Ascending aorta (tissue), 2 donors: ENCODE measurements around the gene FLT4. TPM values are rescaled to one million over a fixed set of nuclear protein-coding genes. Genes with fewer than 3 reads are reported as not detected.
"Not testable (repeated sequence)": the region's sequence is repeated elsewhere in the genome, so short reads cannot be mapped to it uniquely, and the experiment has no call there.

Experiments used
- DNase-seq, 2 donors: peaks; one replicate each; pipeline ENCODE4 v3.0.0-alpha.2; 2019; ENCODE audit warnings: low spot score in 2 of 2
- H3K27ac ChIP-seq, 2 donors: fragments of 200-600 bp; sonication (generic); one replicate each; pipeline ENCODE4 v1.5.1; 2016 to 2017; ENCODE audit warnings: mild to moderate bottlenecking in 1 of 2
- H3K27me3 ChIP-seq: fragments of 200-600 bp; sonication (generic); one replicate; pipeline ENCODE4 v1.5.1; 2017
- H3K36me3 ChIP-seq, 2 donors: fragments of 200-600 bp; sonication (generic); one replicate each; pipeline ENCODE4 v1.5.1; 2016
- H3K4me1 ChIP-seq, 2 donors: fragments of 200-600 bp; sonication (generic); one replicate each; pipeline ENCODE4 v1.5.1; 2016 to 2017; ENCODE audit warnings: mild to moderate bottlenecking in 1 of 2
- H3K4me3 ChIP-seq, 2 donors: fragments of 200-600 bp; sonication (generic); one replicate each; pipeline ENCODE4 v1.5.1; 2016 to 2017; ENCODE audit warnings: mild to moderate bottlenecking in 1 of 2
- H3K9me3 ChIP-seq, 2 donors: fragments of 200-600 bp; sonication (generic); one replicate each; pipeline ENCODE4 v1.5.1; 2016
- intact Hi-C: fragments of 100-400 bp; cut with DNase I; formaldehyde crosslinking; loops from one replicate; pipeline ENCODE4 v1.15.1; 2023
- total RNA-seq: library from RNA; depleted of rRNA; stranded (reverse); fragments of >200 nt; gene quantifications from one replicate; pipeline ENCODE4 v1.1.0, GENCODE V29; 2016
- TF ChIP-seq, protein P1 (sequence below), 3 experiments: fragments of 200-600 bp in 2 of 3; fragments of 450-650 bp in 1 of 3; sonication (generic) in 2 of 3; IDR thresholded peaks; one replicate each; pipeline ENCODE4 v1.5.1; 2016 to 2019; ENCODE audit warnings: antibody characterized with exemption in 3 of 3, mild to moderate bottlenecking in 1 of 3, moderate library complexity in 1 of 3

The FLT4 gene
- total RNA-seq, 1 donor from 2014 or later: 53.5 TPM

DNA sequence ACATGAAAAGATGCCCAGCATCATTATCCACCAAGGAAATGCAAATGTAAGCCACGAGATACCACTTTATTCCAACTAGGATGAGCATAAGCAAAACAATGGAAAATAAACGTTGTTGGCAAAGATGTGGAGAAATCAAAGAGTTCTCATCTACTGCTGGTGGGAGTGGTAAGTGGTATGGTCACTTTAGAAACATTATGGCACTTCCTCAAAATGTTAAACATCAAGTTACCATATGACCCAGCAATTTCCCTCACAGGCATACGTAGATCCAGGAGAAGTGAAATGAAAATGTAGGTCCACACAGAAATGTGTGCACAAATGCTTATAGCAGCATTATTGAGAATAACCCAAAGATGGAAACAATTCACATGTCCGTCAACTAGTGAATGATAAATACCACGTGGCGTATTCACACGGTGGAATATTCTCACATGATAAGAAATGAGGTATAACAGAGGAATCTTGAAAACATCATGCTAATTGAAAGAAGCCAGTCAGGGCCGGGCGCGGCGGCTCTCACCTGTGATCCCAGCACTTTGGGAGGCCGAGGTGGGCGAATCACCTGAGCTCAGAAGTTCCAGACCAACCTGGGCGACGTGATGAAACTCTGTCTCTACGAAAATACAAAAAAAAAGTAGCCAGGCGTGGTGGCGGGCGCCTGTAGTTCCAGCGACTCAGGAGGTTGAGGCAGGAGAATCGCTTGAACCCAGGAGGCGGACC lies 16.4 kb upstream of the FLT4 start:
- no peaks in the 10 kb centered on the region for H3K27me3 ChIP-seq
- H3K9me3 ChIP-seq: no peaks in the 10 kb centered on the region
- no peak overlapping the region for H3K4me3 ChIP-seq
- no peaks in the 10 kb centered on the region for H3K4me1 ChIP-seq
- no peaks in the 10 kb centered on the region for H3K36me3 ChIP-seq
- TF ChIP-seq, protein P1, sequence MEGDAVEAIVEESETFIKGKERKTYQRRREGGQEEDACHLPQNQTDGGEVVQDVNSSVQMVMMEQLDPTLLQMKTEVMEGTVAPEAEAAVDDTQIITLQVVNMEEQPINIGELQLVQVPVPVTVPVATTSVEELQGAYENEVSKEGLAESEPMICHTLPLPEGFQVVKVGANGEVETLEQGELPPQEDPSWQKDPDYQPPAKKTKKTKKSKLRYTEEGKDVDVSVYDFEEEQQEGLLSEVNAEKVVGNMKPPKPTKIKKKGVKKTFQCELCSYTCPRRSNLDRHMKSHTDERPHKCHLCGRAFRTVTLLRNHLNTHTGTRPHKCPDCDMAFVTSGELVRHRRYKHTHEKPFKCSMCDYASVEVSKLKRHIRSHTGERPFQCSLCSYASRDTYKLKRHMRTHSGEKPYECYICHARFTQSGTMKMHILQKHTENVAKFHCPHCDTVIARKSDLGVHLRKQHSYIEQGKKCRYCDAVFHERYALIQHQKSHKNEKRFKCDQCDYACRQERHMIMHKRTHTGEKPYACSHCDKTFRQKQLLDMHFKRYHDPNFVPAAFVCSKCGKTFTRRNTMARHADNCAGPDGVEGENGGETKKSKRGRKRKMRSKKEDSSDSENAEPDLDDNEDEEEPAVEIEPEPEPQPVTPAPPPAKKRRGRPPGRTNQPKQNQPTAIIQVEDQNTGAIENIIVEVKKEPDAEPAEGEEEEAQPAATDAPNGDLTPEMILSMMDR (IDR thresholded peaks at IDR 0.05): no peak
- peak in 1 of 2 donors; percentile 25 for DNase-seq
- intact Hi-C loops: no loop called here
- H3K27ac ChIP-seq: no peak overlapping the region

DNA sequence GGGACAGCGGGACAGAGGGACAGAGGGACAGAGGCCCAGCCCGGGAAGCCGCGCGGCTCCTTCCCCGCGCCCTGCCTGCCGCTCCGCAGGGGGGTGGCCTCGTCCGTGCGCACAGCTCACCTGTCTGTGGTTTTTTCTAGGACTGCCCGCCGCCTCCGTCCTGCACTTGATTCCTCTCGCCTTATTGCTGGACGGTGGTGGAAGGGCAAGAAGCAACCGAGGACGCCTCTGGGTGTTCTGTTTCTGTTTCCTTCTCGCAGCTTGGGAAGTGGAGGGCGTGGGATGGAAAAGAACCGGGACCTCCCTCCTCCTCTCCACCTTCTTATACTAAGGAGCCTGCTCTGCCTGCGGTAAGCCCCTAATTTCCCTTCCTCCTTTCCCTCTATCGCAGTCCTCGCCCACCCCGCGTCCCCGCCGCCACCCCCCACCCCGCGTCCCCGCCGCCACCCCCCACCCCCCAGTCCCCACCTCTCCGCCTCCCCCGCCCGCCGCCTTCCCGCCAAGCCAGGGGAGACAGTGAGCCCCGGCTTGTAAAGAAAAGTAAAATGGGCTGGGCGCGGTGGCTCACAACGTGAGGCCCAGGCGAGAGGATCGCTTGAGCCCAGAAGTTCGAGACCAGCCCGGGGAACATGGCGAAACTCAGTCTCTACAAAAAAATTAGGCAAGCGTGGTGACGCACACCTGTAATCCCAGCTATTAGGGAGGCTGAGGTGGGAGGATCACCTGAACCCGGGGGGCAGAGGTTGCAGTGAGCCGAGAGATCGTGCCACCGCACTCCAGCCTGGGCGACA lies 9.6 kb upstream of the FLT4 start:
- peak in 1 of 2 donors; percentile 48 for DNase-seq
- Histone ChIP-seq H3K4me1 (no peaks in the 10 kb centered on the region), H3K4me3 (no peak overlapping the region), H3K36me3 (no peaks in the 10 kb centered on the region), H3K27ac (no peak overlapping the region), H3K9me3 (no peaks in the 10 kb centered on the region), H3K27me3 (no peaks in the 10 kb centered on the region)
- intact Hi-C loops: no loop called here
- TF ChIP-seq, protein P1 (IDR thresholded peaks at IDR 0.05): no peak

DNA sequence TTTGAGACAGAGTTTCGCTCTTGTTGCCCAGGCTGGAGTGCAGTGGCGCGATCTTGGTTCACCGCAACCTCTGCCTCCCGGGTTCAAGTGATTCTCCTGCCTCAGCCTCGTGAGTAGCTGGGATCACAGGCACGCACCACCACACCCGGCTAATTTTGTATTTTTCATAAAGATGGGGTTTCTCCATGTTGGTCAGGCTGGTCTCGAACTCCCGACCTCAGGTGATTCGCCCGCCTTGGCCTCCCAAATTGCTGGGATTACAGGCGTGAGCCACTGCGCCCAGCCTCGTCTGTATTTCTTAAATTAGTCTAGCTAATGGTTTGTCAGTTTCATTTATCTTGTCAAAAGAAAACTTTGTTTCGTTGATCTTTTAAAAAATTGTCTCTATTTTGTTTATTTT lies 5.8 kb upstream of the FLT4 start:
- H3K4me3 ChIP-seq, H3K36me3 ChIP-seq, H3K4me1 ChIP-seq, H3K27ac ChIP-seq, intact Hi-C loops, H3K27me3 ChIP-seq, H3K9me3 ChIP-seq: not testable (repeated sequence)
- peak in 1 of 2 donors; percentile 22 for DNase-seq

DNA sequence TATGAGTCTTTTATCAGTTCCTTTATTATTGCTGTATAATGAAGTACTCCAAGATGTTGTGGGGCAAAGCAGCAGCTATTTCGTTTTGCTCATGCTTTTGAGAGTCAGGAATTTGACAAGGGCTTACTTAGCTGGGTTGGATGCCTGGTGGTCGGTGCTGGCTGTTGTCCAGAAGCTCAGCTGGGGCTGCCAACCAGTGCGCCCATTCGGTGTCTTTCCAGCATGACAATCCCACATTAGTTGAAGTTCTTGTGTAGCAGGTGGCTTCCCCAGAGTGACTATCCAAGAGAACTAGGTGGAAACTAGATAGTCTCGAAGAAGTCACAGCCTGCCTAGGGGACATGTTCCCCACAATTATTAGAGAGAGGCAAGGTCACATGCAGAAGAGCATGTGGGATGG lies 3.4 kb upstream of the FLT4 start:
- H3K27ac ChIP-seq: no peak overlapping the region
- no peaks in the 10 kb centered on the region for H3K9me3 ChIP-seq
- H3K27me3 ChIP-seq: peaks cover 10% of the 10 kb centered on the region
- intact Hi-C loops: no loop called here
- H3K4me3 ChIP-seq: no peak overlapping the region
- TF ChIP-seq, protein P1 (IDR thresholded peaks at IDR 0.05): no peak
- peaks cover 0 to 3% of the 10 kb centered on the region in 2 donors for H3K4me1 ChIP-seq
- H3K36me3 ChIP-seq: no peaks in the 10 kb centered on the region
- DNase-seq: peak in 1 of 2 donors; percentile 31

DNA sequence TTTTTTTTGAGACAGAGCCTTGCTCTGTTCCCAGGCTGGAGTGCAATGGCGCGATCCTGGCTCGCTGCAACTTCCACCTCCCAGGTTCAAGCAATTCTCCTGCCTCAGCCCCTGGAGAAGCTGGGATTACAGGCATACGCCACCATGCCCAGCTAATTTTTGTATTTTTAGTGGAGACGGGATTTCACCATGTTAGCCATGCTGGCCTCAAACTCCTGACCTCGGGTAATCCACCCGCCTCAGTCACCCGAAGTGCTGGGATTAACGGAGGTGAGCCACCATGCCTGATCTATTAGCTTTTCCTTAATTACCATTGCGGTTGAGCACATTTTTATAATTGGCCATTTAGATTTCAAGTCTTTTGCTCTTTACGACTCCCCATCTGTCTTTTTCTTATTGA lies 2.9 kb upstream of the FLT4 start:
- Histone ChIP-seq H3K4me3 (no peak overlapping the region), H3K27ac (no peak overlapping the region), H3K4me1 (peaks cover 0 to 3% of the 10 kb centered on the region in 2 donors), H3K27me3 (peaks cover 10% of the 10 kb centered on the region), H3K36me3 (no peaks in the 10 kb centered on the region), H3K9me3 (no peaks in the 10 kb centered on the region)
- peak in 1 of 2 donors; percentile 4 for DNase-seq
- TF ChIP-seq, protein P1 (IDR thresholded peaks at IDR 0.05): no peak
- intact Hi-C loops: no loop called here

DNA sequence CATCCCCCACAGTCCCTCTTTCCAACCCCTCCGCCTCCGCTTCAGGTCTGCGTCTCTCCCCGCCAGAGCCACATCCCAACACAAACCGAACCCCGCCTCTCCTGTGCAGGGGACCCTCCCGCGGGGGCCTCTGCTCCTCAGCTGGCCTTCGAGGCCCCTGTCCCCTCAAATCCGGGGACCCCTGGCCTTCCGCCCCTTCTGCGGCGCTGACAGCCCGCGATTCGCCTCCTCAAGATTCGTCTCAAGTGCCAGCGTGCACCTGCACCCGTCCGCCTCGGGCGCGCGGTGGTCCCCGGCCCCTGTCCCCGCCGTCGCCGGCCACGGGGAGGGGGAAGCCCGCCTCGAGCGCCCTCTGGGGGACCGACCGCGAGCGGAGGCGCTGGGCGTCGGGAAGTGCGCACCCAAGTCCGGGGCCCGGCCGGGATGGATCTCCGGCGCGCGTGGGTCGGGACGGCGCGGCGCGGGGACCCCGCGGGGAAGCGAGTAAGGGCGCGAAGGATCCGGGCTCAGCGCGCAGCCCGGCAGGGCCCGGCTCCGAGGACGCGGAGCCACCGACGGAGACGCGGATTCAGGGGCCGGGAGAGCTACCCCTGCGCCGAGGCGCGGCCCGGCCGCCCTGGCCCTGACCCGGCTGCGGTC lies 623 bp downstream of the FLT4 start:
- TF ChIP-seq, protein P1 (IDR thresholded peaks at IDR 0.05): no peak
- H3K27me3 ChIP-seq: peaks cover 10% of the 10 kb centered on the region
- intact Hi-C loops: no loop called here
- DNase-seq: peak in 1 of 2 donors; percentile 56
- no peaks in the 10 kb centered on the region for H3K36me3 ChIP-seq
- H3K9me3 ChIP-seq: no peaks in the 10 kb centered on the region
- no peak overlapping the region for H3K27ac ChIP-seq
- peaks cover 0 to 3% of the 10 kb centered on the region in 2 donors for H3K4me1 ChIP-seq
- peak overlapping the region; percentile 50 to 58 for H3K4me3 ChIP-seq
